Right lobe of liver (tissue), 4 donors: ENCODE results near the gene AP5S1.

ENCODE experiments used
- POLR2A ChIP-seq: fragments of 450-650 bp; IDR thresholded peaks from one replicate; pipeline ENCODE4 v1.6.1; 2017; ENCODE audit warnings: antibody characterized with exemption, mild to moderate bottlenecking
- TF ChIP-seq, protein P1 (sequence below), 4 donors: fragments of 200-600 bp in 3 of 4; fragments of 450-650 bp in 1 of 4; IDR thresholded peaks; one replicate each; pipeline versions ENCODE4 v1.5.1 to v1.8.0; 2016 to 2022; ENCODE audit warnings: antibody characterized with exemption in 4 of 4, mild to moderate bottlenecking in 2 of 4
- donor health status: DM: no; HTN: no; CAD: no.
- donor health status: DM: no; HTN: no; CAD: no.
- donor health status: DM: no; HTN: yes; CAD: no.

- TF ChIP-seq POLR2A = no peak
- TF ChIP-seq, protein P1, sequence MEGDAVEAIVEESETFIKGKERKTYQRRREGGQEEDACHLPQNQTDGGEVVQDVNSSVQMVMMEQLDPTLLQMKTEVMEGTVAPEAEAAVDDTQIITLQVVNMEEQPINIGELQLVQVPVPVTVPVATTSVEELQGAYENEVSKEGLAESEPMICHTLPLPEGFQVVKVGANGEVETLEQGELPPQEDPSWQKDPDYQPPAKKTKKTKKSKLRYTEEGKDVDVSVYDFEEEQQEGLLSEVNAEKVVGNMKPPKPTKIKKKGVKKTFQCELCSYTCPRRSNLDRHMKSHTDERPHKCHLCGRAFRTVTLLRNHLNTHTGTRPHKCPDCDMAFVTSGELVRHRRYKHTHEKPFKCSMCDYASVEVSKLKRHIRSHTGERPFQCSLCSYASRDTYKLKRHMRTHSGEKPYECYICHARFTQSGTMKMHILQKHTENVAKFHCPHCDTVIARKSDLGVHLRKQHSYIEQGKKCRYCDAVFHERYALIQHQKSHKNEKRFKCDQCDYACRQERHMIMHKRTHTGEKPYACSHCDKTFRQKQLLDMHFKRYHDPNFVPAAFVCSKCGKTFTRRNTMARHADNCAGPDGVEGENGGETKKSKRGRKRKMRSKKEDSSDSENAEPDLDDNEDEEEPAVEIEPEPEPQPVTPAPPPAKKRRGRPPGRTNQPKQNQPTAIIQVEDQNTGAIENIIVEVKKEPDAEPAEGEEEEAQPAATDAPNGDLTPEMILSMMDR (IDR thresholded peaks at IDR 0.05) = no peak
Measured at GRCh38 chr20:3800878-3801260, 19.5 kb upstream of the AP5S1 start.
